IMR-90 (cell line): Measurements from ENCODE around the gene CSAD. TPM values are rescaled to one million over a fixed set of nuclear protein-coding genes. Genes with fewer than 3 reads are reported as not detected.

Experiments
- ATAC-seq: fragments of 200-7000 bp; cut with Tn5 transposase; 2 replicates; pipeline ENCODE4 v1.9.1; 2020; ENCODE audit warnings: low read depth, mild to moderate bottlenecking, moderate library complexity
- BruUV-seq: library from RNA; stranded (reverse); fragments of 400-500 nt; replicated peaks from 2 replicates; lab custom pipeline; 2021; lab: Mats Ljungman, UMichigan
- CTCF ChIA-PET: fragments of 300-600 bp; formaldehyde crosslinking; extraction: SDS; loops from one replicate; lab custom pipeline; 2021; ENCODE audit warnings: antibody characterized with exemption; lab: Yijun Ruan, JAX
- POLR2A ChIA-PET: fragments of 300-600 bp; sonication (Branson Sonifier 250); formaldehyde crosslinking; loops from one replicate; lab custom pipeline; 2022; ENCODE audit warnings: antibody characterized with exemption; ENCODE audit not compliant: unreplicated experiment; lab: Charles Lee
- DNase-seq: peaks from one replicate; pipeline ENCODE4 v3.0.0; 2013
- H2AFZ ChIP-seq: replicated peaks from 2 replicates; pipeline ENCODE3; 2013; ENCODE audit warnings: low read length, mild to moderate bottlenecking; ENCODE audit not compliant: poor library complexity
- H2AK5ac ChIP-seq: 2 replicates; pipeline ENCODE4 v1.6.1; 2013; ENCODE audit warnings: low read depth, low read length, inconsistent platforms
- H2AK9ac ChIP-seq: replicated peaks from 2 replicates; pipeline ENCODE3; 2013; ENCODE audit warnings: mild to moderate bottlenecking, low read depth, low read length, moderate library complexity; ENCODE audit not compliant: poor library complexity
- H2BK120ac ChIP-seq: 2 replicates; pipeline ENCODE4 v1.6.1; 2013; ENCODE audit warnings: low read depth, low read length, inconsistent platforms
- H2BK15ac ChIP-seq: 3 replicates; pipeline ENCODE4 v1.6.1; 2013; ENCODE audit warnings: low read depth, low read length, inconsistent platforms
- H2BK20ac ChIP-seq: 2 replicates; pipeline ENCODE4 v1.6.1; 2013; ENCODE audit warnings: low read depth, mild to moderate bottlenecking, inconsistent platforms, low read length, moderate library complexity
- H2BK5ac ChIP-seq: 2 replicates; pipeline ENCODE4 v1.6.1; 2013; ENCODE audit warnings: mild to moderate bottlenecking, low read depth, low read length, inconsistent platforms; ENCODE audit not compliant: poor library complexity, severe bottlenecking
- H3K14ac ChIP-seq: replicated peaks from 2 replicates; pipeline ENCODE4 v1.6.1; 2013; ENCODE audit warnings: low read depth, low read length, inconsistent platforms
- H3K18ac ChIP-seq: 2 replicates; pipeline ENCODE4 v1.6.1; 2013; ENCODE audit warnings: low read depth, low read length, control low read depth
- H3K23ac ChIP-seq: 2 replicates; pipeline ENCODE4 v1.6.1; 2013; ENCODE audit warnings: low read depth, low read length, inconsistent platforms
- H3K27ac ChIP-seq: 2 replicates; pipeline ENCODE4 v1.5.1; 2013; ENCODE audit warnings: mild to moderate bottlenecking, control low read depth, low read length; ENCODE audit not compliant: insufficient read depth
- H3K27me3 ChIP-seq: 2 replicates; pipeline ENCODE4 v1.6.1; 2013; ENCODE audit warnings: low read length; ENCODE audit not compliant: control insufficient read depth, insufficient read depth
- H3K36me3 ChIP-seq: 2 replicates; pipeline ENCODE4 v1.6.1; 2013; ENCODE audit warnings: low read length, mixed read lengths; ENCODE audit not compliant: control insufficient read depth, insufficient read depth
- H3K4ac ChIP-seq: 2 replicates; pipeline ENCODE4 v1.6.1; 2013; ENCODE audit warnings: low read depth, low read length, inconsistent platforms
- H3K4me1 ChIP-seq: 2 replicates; pipeline ENCODE4 v1.6.1; 2013; ENCODE audit warnings: low read length, mixed read lengths; ENCODE audit not compliant: control insufficient read depth, insufficient read depth
- H3K4me2 ChIP-seq: 2 replicates; pipeline ENCODE4 v1.6.1; 2013; ENCODE audit warnings: low read depth, mild to moderate bottlenecking, control low read depth, low read length, moderate library complexity
- H3K4me3 ChIP-seq: 2 replicates; pipeline ENCODE4 v1.5.1; 2013; ENCODE audit warnings: low read depth, mild to moderate bottlenecking, control low read depth, low read length, moderate library complexity; ENCODE audit not compliant: insufficient read depth
- H3K56ac ChIP-seq: 2 replicates; pipeline ENCODE4 v1.6.1; 2013; ENCODE audit warnings: low read length, inconsistent platforms; ENCODE audit not compliant: insufficient read depth; ENCODE audit errors: extremely low read depth
- H3K79me1 ChIP-seq, 2 experiments: 2 replicates each; pipeline ENCODE4 v1.6.1; 2013; ENCODE audit warnings: low read length in 2 of 2, inconsistent platforms in 1 of 2, low read depth in 1 of 2
- H3K9ac ChIP-seq: 2 replicates; pipeline ENCODE4 v1.6.1; 2013; ENCODE audit warnings: low read depth, low read length, control low read depth
- H3K9me1 ChIP-seq: 2 replicates; pipeline ENCODE4 v1.6.1; 2013; ENCODE audit warnings: low read length, inconsistent platforms; ENCODE audit not compliant: insufficient read depth
- H3K9me3 ChIP-seq: 2 replicates; pipeline ENCODE4 v1.6.1; 2013; ENCODE audit warnings: low read length; ENCODE audit not compliant: control insufficient read depth, insufficient read depth
- H4K20me1 ChIP-seq: 2 replicates; pipeline ENCODE4 v1.6.1; 2013; ENCODE audit warnings: low read length, inconsistent platforms; ENCODE audit not compliant: insufficient read depth
- H4K5ac ChIP-seq: 2 replicates; pipeline ENCODE4 v1.6.1; 2013; ENCODE audit warnings: mild to moderate bottlenecking, low read depth, low read length, control low read depth
- H4K8ac ChIP-seq, 2 experiments: 2 replicates each; pipeline ENCODE4 v1.6.1; 2013; ENCODE audit warnings: low read depth in 2 of 2, low read length in 2 of 2, control low read depth in 1 of 2, inconsistent platforms in 1 of 2
- H4K91ac ChIP-seq: 2 replicates; pipeline ENCODE4 v1.6.1; 2013; ENCODE audit warnings: low read depth, low read length, inconsistent platforms; ENCODE audit not compliant: insufficient read depth
- CEBPB ChIP-seq: IDR thresholded peaks from 2 replicates; pipeline ENCODE4 v1.6.1; 2012; ENCODE audit warnings: low read depth, low read length, improper control_type of control experiment
- FOS ChIP-seq: fragments of 150-350 bp; IDR thresholded peaks from 2 replicates; pipeline ENCODE4 v1.6.1; 2016; ENCODE audit warnings: low read depth, low read length
- RAD21 ChIP-seq: IDR thresholded peaks from 2 replicates; pipeline ENCODE4 v1.6.1; 2012; ENCODE audit warnings: low read length, improper control_type of control experiment
- RFX5 ChIP-seq: IDR thresholded peaks from 2 replicates; pipeline ENCODE4 v1.8.0; 2012; ENCODE audit warnings: low read depth, mild to moderate bottlenecking, low read length, moderate library complexity
- WGBS, 2 experiments: methylation state at CpG; one replicate each; pipeline versions ENCODE4 v1.1.5 to v1.1.7; 2013; ENCODE audit warnings: missing lambda C conversion rate in 2 of 2; ENCODE audit not compliant: insufficient read length in 1 of 2; ENCODE audit errors: extremely low coverage in 2 of 2; 5-methylcytosine and 5-hydroxymethylcytosine counted together
- dilution Hi-C: fragments of 300-500 bp; cut with HindIII; formaldehyde crosslinking; loops from one replicate; pipeline ENCODE4 v1.14.3; 2018; ENCODE audit warnings: low sequenced_read_pairs; ENCODE audit not compliant: unreplicated experiment
- in situ Hi-C: fragments of 300-500 bp; cut with MboI; formaldehyde crosslinking; loops from 3 replicates; pipeline ENCODE4 v1.14.3; 2019; ENCODE audit warnings: low sequenced_read_pairs, inconsistent platforms, mixed read lengths
- intact Hi-C: fragments of 100-400 bp; cut with micrococcal nuclease; formaldehyde crosslinking; loops from 2 replicates; pipeline ENCODE4 v1.10.0; 2022
- polyA plus RNA-seq, 3 experiments: library from polyadenylated mRNA; depleted of rRNA; stranded (reverse); fragments of >200 nt; gene quantifications; 2 replicates each; pipeline ENCODE4 v1.2.3, GENCODE V29; 2012; ENCODE audit warnings: low replicate concordance in 1 of 3
- total RNA-seq: library from RNA; depleted of rRNA; stranded (reverse); fragments of >200 nt; gene quantifications from 2 replicates; pipeline ENCODE4 v1.2.3, GENCODE V29; 2012
- TF ChIP-seq, protein P1 (sequence below): fragments of 150-350 bp; IDR thresholded peaks from 2 replicates; pipeline ENCODE4 v1.6.1; 2017; ENCODE audit warnings: mild to moderate bottlenecking, antibody characterized with exemption, low read length, low read depth

The CSAD gene
- total and polyA plus RNA-seq, 2 of the 4 experiments (the other 2 are of a cell fraction) = 5.4 to 45.6 TPM

DNA sequence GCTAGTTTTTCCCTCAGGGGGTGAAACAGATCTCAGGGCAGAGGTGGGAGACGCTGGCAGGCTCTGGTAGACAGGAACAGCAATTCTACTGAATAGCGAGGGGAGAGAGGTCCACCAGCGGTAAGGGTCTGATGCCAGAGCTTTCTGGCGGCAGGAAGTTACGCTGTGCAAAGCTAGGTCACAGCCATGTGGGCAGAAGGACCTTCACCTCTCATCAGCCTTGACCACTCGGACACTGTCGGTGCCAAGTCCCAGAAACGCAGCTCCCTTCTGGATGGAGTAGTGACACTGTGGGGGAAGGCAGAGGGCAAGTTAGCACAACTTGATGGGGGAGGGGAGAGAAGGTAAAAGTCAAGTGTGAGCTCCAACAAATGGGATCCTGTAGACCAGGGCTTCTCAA, 10.5 kb downstream of the CSAD start:
- Histone ChIP-seq H3K4me2 (no peak overlapping the region), H2BK5ac (no peak overlapping the region), H4K8ac (no peak overlapping the region), H3K36me3 (peaks cover 22% of the 10 kb centered on the region), H3K4ac (no peak overlapping the region), H4K5ac (no peak overlapping the region), H2AFZ (no peak overlapping the region), H3K4me1 (peaks cover 19% of the 10 kb centered on the region), H2BK20ac (no peak overlapping the region), H3K4me3 (no peak overlapping the region), H3K14ac (no peak overlapping the region), H3K23ac (no peak overlapping the region), H3K27ac (no peak overlapping the region), H4K91ac (no peak overlapping the region), H3K9me1 (peaks cover 22% of the 10 kb centered on the region), H2BK15ac (no peak overlapping the region), H2AK5ac (no peak overlapping the region), H3K9ac (no peak overlapping the region), H2BK120ac (no peak overlapping the region), H3K27me3 (no peaks in the 10 kb centered on the region), H3K79me1 (peaks cover 0 to 24% of the 10 kb centered on the region in 2 experiments; a peak in 2 of 4 replicates), H4K20me1 (no peaks in the 10 kb centered on the region), H3K18ac (no peak overlapping the region), H3K9me3 (no peaks in the 10 kb centered on the region), H3K56ac (no peak overlapping the region), H2AK9ac (no peak overlapping the region)
- POLR2A ChIA-PET = no interaction called here
- no peak for ATAC-seq
- TF ChIP-seq, protein P1, sequence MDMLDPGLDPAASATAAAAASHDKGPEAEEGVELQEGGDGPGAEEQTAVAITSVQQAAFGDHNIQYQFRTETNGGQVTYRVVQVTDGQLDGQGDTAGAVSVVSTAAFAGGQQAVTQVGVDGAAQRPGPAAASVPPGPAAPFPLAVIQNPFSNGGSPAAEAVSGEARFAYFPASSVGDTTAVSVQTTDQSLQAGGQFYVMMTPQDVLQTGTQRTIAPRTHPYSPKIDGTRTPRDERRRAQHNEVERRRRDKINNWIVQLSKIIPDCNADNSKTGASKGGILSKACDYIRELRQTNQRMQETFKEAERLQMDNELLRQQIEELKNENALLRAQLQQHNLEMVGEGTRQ = no peak
- TF ChIP-seq RAD21 (no peak), CEBPB (no peak), FOS (no peak), RFX5 (no peak)
- no CpG with 5 or more reads among the region's 8 CpGs for WGBS, 2 experiments
- CTCF ChIA-PET = no interaction called here
- DNase-seq = no peak
- no TSS peak for BruUV-seq
- intact Hi-C loops = no loop called here
- in situ Hi-C loops = no loop called here
- dilution Hi-C loops = no loop called here
